ENCODE measurements around the gene FASN.

GRCh38 chr17:82064433-82065192 lies 33.4 kb downstream of the FASN start:
- TF ChIP-seq, protein P1, sequence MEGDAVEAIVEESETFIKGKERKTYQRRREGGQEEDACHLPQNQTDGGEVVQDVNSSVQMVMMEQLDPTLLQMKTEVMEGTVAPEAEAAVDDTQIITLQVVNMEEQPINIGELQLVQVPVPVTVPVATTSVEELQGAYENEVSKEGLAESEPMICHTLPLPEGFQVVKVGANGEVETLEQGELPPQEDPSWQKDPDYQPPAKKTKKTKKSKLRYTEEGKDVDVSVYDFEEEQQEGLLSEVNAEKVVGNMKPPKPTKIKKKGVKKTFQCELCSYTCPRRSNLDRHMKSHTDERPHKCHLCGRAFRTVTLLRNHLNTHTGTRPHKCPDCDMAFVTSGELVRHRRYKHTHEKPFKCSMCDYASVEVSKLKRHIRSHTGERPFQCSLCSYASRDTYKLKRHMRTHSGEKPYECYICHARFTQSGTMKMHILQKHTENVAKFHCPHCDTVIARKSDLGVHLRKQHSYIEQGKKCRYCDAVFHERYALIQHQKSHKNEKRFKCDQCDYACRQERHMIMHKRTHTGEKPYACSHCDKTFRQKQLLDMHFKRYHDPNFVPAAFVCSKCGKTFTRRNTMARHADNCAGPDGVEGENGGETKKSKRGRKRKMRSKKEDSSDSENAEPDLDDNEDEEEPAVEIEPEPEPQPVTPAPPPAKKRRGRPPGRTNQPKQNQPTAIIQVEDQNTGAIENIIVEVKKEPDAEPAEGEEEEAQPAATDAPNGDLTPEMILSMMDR (IDR thresholded peaks at IDR 0.05; ENCODE audit: low read length): no peak
- TF ChIP-seq EZH2phosphoT487 (IDR thresholded peaks at IDR 0.05; ENCODE audit: low read length): no peak

All from MM.1S (cell line).